Subcutaneous abdominal adipose tissue (tissue), 5 donors: ENCODE data around the gene JAKMIP1.

Source experiments
- H3K27ac ChIP-seq: one replicate; pipeline ENCODE4 v1.7.0; 2013; ENCODE audit warnings: low read depth, mild to moderate bottlenecking, inconsistent platforms, low read length, moderate library complexity
- H3K27me3 ChIP-seq, 5 donors: one replicate each; pipeline ENCODE4 v1.7.0; 2013; ENCODE audit warnings: low read length in 5 of 5, inconsistent platforms in 1 of 5; ENCODE audit not compliant: control insufficient read depth in 5 of 5, insufficient read depth in 4 of 5
- H3K36me3 ChIP-seq, 5 donors: one replicate each; pipeline ENCODE4 v1.7.0; 2013; ENCODE audit warnings: low read length in 5 of 5; ENCODE audit not compliant: control insufficient read depth in 5 of 5, insufficient read depth in 5 of 5
- H3K4me1 ChIP-seq, 5 donors: one replicate each; pipeline ENCODE4 v1.7.0; 2013; ENCODE audit warnings: low read length in 5 of 5, mild to moderate bottlenecking in 3 of 5, moderate library complexity in 1 of 5; ENCODE audit not compliant: control insufficient read depth in 5 of 5, insufficient read depth in 5 of 5
- H3K4me3 ChIP-seq, 5 donors: one replicate each; pipeline ENCODE4 v1.7.0; 2013; ENCODE audit warnings: low read length in 5 of 5, low read depth in 1 of 5
- H3K9ac ChIP-seq, 5 donors: one replicate each; pipeline ENCODE4 v1.7.0; 2013; ENCODE audit warnings: low read length in 5 of 5, mild to moderate bottlenecking in 4 of 5, moderate library complexity in 3 of 5
- H3K9me3 ChIP-seq, 5 donors: one replicate each; pipeline ENCODE4 v1.7.0; 2013; ENCODE audit warnings: low read length in 5 of 5; ENCODE audit not compliant: control insufficient read depth in 5 of 5
- donor health status: healthy.
- donor health status: healthy.
- donor health status: healthy.
- donor health status: healthy.
- donor health status: healthy.

The JAKMIP1 gene

GRCh38 chr4:6088950-6089349 lies 111.4 kb downstream of the JAKMIP1 start:
- no peak overlapping the region for H3K4me3 ChIP-seq
- peaks cover 0 to 19% (median 16%) of the 10 kb centered on the region in 5 donors for H3K27me3 ChIP-seq
- no peak overlapping the region for H3K27ac ChIP-seq

GRCh38 chr4:6087669-6088341 lies 112.5 kb downstream of the JAKMIP1 start:
- Histone ChIP-seq H3K4me3 (no peak overlapping the region), H3K27me3 (peaks cover 0 to 18% (median 10%) of the 10 kb centered on the region in 5 donors), H3K36me3 (no peaks in the 10 kb centered on the region), H3K4me1 (no peaks in the 10 kb centered on the region), H3K9me3 (no peaks in the 10 kb centered on the region), H3K9ac (no peak overlapping the region), H3K27ac (no peak overlapping the region)

More at GRCh38 chr4:6088950-6089349, 111.4 kb downstream of the JAKMIP1 start:
- H3K9me3 ChIP-seq = no peaks in the 10 kb centered on the region
- H3K4me1 ChIP-seq = no peaks in the 10 kb centered on the region
- H3K9ac ChIP-seq = no peak overlapping the region
- no peaks in the 10 kb centered on the region for H3K36me3 ChIP-seq

GRCh38 chr4:6086846-6087245 lies 113.5 kb downstream of the JAKMIP1 start:
- Histone ChIP-seq H3K9me3 (no peaks in the 10 kb centered on the region), H3K27me3 (peaks cover 0 to 11% (median 8%) of the 10 kb centered on the region in 5 donors), H3K4me3 (no peak overlapping the region), H3K27ac (no peak overlapping the region), H3K4me1 (no peaks in the 10 kb centered on the region), H3K9ac (no peak overlapping the region), H3K36me3 (no peaks in the 10 kb centered on the region)

- Histone ChIP-seq H3K9me3 (no peaks in the 10 kb centered on the region), H3K27ac (no peak overlapping the region), H3K9ac (no peak overlapping the region)
Observed at GRCh38 chr4:6085691-6086628, 114.4 kb downstream of the JAKMIP1 start.

GRCh38 chr4:6085028-6085690 lies 115.2 kb downstream of the JAKMIP1 start:
- Histone ChIP-seq H3K27ac (no peak overlapping the region), H3K9me3 (no peaks in the 10 kb centered on the region), H3K36me3 (no peaks in the 10 kb centered on the region), H3K4me1 (no peaks in the 10 kb centered on the region), H3K27me3 (peaks cover 0 to 13% (median 8%) of the 10 kb centered on the region in 5 donors), H3K9ac (no peak overlapping the region), H3K4me3 (no peak overlapping the region)

More at GRCh38 chr4:6085691-6086628, 114.4 kb downstream of the JAKMIP1 start:
- H3K4me1 ChIP-seq = no peaks in the 10 kb centered on the region
- H3K4me3 ChIP-seq = no peak overlapping the region
- peaks cover 0 to 11% (median 8%) of the 10 kb centered on the region in 5 donors for H3K27me3 ChIP-seq
- no peaks in the 10 kb centered on the region for H3K36me3 ChIP-seq

GRCh38 chr4:6079965-6080364 lies 120.4 kb downstream of the JAKMIP1 start:
- Histone ChIP-seq H3K9ac (no peak overlapping the region), H3K4me1 (no peaks in the 10 kb centered on the region), H3K27me3 (peaks cover 0 to 11% (median 4%) of the 10 kb centered on the region in 5 donors), H3K4me3 (no peak overlapping the region), H3K27ac (no peak overlapping the region), H3K9me3 (no peaks in the 10 kb centered on the region), H3K36me3 (no peaks in the 10 kb centered on the region)

- no peaks in the 10 kb centered on the region for H3K4me1 ChIP-seq
- peaks cover 0 to 11% (median 5%) of the 10 kb centered on the region in 5 donors for H3K27me3 ChIP-seq
- no peak overlapping the region for H3K4me3 ChIP-seq
- H3K36me3 ChIP-seq = no peaks in the 10 kb centered on the region
- no peaks in the 10 kb centered on the region for H3K9me3 ChIP-seq
- no peak overlapping the region for H3K9ac ChIP-seq
- H3K27ac ChIP-seq = no peak overlapping the region
Observed at GRCh38 chr4:6078560-6078959, 121.8 kb downstream of the JAKMIP1 start.

GRCh38 chr4:6076391-6076790 lies 124.0 kb downstream of the JAKMIP1 start:
- no peak overlapping the region for H3K4me3 ChIP-seq
- H3K9me3 ChIP-seq = no peaks in the 10 kb centered on the region
- H3K27ac ChIP-seq = no peak overlapping the region
- no peak overlapping the region for H3K9ac ChIP-seq
- no peaks in the 10 kb centered on the region for H3K4me1 ChIP-seq
- H3K27me3 ChIP-seq = peaks cover 0 to 12% (median 7%) of the 10 kb centered on the region in 5 donors
- H3K36me3 ChIP-seq = no peaks in the 10 kb centered on the region

- Histone ChIP-seq H3K9ac (no peak overlapping the region), H3K4me1 (no peaks in the 10 kb centered on the region), H3K9me3 (no peaks in the 10 kb centered on the region), H3K4me3 (no peak overlapping the region), H3K36me3 (no peaks in the 10 kb centered on the region), H3K27ac (no peak overlapping the region), H3K27me3 (peaks cover 2 to 16% (median 9%) of the 10 kb centered on the region in 5 donors)
Observed at GRCh38 chr4:6074758-6075157, 125.6 kb downstream of the JAKMIP1 start.
